PC-9 (cell line): ENCODE data around the gene IZUMO2. TPM values are rescaled to one million over a fixed set of nuclear protein-coding genes. Genes with fewer than 3 reads are reported as not detected.

Source experiments
- Bru-seq: library from RNA; stranded (reverse); fragments of 400-500 nt; gene quantifications from one replicate; lab custom pipeline; 2021; lab: Mats Ljungman, UMichigan
- BruChase-seq, 2 experiments: library from RNA; stranded (reverse); fragments of 400-500 nt; gene quantifications; one replicate each; lab custom pipeline; 2021; lab: Mats Ljungman, UMichigan
- BruUV-seq: library from RNA; stranded (reverse); fragments of 400-500 nt; replicated peaks from 2 replicates; lab custom pipeline; 2021; lab: Mats Ljungman, UMichigan
- CTCF ChIA-PET: fragments of 300-600 bp; sonication (Branson Sonifier 250); formaldehyde crosslinking; loops from one replicate; lab custom pipeline; 2022; ENCODE audit warnings: antibody characterized with exemption; lab: Charles Lee
- POLR2A ChIA-PET: fragments of 300-600 bp; sonication (Branson Sonifier 250); formaldehyde crosslinking; loops from one replicate; lab custom pipeline; 2022; ENCODE audit warnings: antibody characterized with exemption; ENCODE audit not compliant: unreplicated experiment; lab: Charles Lee
- DNase-seq, 2 experiments: peaks; one replicate each; pipeline versions ENCODE4 v3.0.0 to v3.0.0-alpha.2; 2015 to 2022; ENCODE audit warnings: mixed read lengths in 1 of 2
- H2AFZ ChIP-seq: fragments of 200-600 bp; sonication (generic); 2 replicates; pipeline ENCODE4 v1.8.1; 2017; ENCODE audit warnings: antibody characterized with exemption
- H3F3A ChIP-seq: fragments of 200-600 bp; sonication (generic); 2 replicates; pipeline ENCODE4 v1.8.1; 2017; ENCODE audit warnings: antibody characterized with exemption, mild to moderate bottlenecking, low read depth; ENCODE audit not compliant: insufficient read depth
- H3K27ac ChIP-seq: fragments of 200-600 bp; sonication (generic); 2 replicates; pipeline ENCODE4 v1.6.1; 2016; ENCODE audit warnings: mixed run types
- H3K27me3 ChIP-seq: fragments of 200-600 bp; sonication (generic); 2 replicates; pipeline ENCODE4 v1.6.1; 2016; ENCODE audit warnings: low read depth, mixed run types; ENCODE audit not compliant: insufficient read depth
- H3K36me3 ChIP-seq: fragments of 200-600 bp; sonication (generic); 2 replicates; pipeline ENCODE4 v1.6.1; 2016; ENCODE audit warnings: low read depth, mixed run types
- H3K4me1 ChIP-seq: fragments of 200-600 bp; sonication (generic); replicated peaks from 2 replicates; pipeline ENCODE4 v1.6.1; 2016; ENCODE audit warnings: mixed run types; ENCODE audit not compliant: insufficient read depth
- H3K4me2 ChIP-seq: fragments of 200-600 bp; sonication (generic); 2 replicates; pipeline ENCODE4 v1.6.1; 2017; ENCODE audit warnings: mixed run types
- H3K4me3 ChIP-seq: fragments of 200-600 bp; sonication (generic); 2 replicates; pipeline ENCODE4 v1.6.1; 2016; ENCODE audit warnings: mixed run types
- H3K79me2 ChIP-seq: fragments of 200-600 bp; sonication (generic); 2 replicates; pipeline ENCODE4 v1.6.1; 2017; ENCODE audit warnings: low read depth, mixed run types
- H3K9me2 ChIP-seq: fragments of 200-600 bp; sonication (generic); 2 replicates; pipeline ENCODE4 v1.8.1; 2017; ENCODE audit warnings: mild to moderate bottlenecking; ENCODE audit not compliant: insufficient read depth
- H3K9me3 ChIP-seq: fragments of 200-600 bp; sonication (generic); 2 replicates; pipeline ENCODE4 v1.8.1; 2016; ENCODE audit warnings: low read depth; ENCODE audit not compliant: insufficient read depth
- H4K20me1 ChIP-seq: fragments of 200-600 bp; sonication (generic); 2 replicates; pipeline ENCODE4 v1.8.1; 2017; ENCODE audit not compliant: insufficient read depth
- EZH2 ChIP-seq: fragments of 200-600 bp; sonication (generic); IDR thresholded peaks from 2 replicates; pipeline ENCODE4 v1.8.0; 2017; ENCODE audit warnings: antibody characterized with exemption, low read depth
- intact Hi-C: fragments of 100-400 bp; cut with micrococcal nuclease; formaldehyde crosslinking; loops from one replicate; pipeline ENCODE4 v1.10.0; 2022; ENCODE audit not compliant: unreplicated experiment
- long read RNA-seq: library from polyadenylated mRNA; stranded (forward); transcript quantifications from one replicate; pipeline ENCODE4 v2.0.0, GENCODE V29; 2022
- total RNA-seq: library from RNA; stranded (reverse); gene quantifications from 2 replicates; pipeline ENCODE4 v1.2.3, GENCODE V29; 2021
- TF ChIP-seq, protein P1 (sequence below): fragments of 200-600 bp; sonication (generic); conservative IDR thresholded peaks from 2 replicates; pipeline ENCODE4 v1.6.1; 2017; ENCODE audit warnings: mixed run types, antibody characterized with exemption, mild to moderate bottlenecking, moderate library complexity

The IZUMO2 gene
- total RNA-seq = not detected in 2 replicates
- Bru-seq, nascent RNA = percentile 7 among the genes with signal in this experiment
- percentile 43 among the genes with signal in this experiment for BruChase-seq, experiment 1, labeled RNA remaining after a 2-hour chase
- percentile 15 among the genes with signal in this experiment for BruChase-seq, experiment 2, labeled RNA remaining after a 6-hour chase
- long read RNA-seq = 0 reads

DNA sequence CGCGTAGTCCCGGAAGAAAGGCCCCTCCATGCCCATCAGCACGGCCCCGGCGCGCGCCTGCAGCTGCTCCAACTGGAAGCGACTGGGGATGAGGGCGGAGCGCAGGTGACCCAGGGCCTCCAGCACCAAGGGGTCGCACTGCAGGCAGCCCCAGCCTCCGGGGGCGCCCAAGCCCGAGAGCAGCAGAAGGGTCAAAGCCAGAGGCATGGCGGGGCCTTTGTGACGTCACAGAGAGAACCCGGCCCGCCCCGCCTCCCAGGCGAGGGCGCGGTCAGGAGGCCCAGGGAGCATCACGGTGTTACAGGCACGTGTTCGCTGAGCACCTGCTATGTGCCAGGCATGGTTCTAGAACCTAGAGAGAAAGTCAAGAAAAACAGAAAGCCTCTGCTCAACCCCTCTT lies at the start of gene IZUMO2:
TSS of gene IZUMO2 (minus strand) at position 294 of the 400 bp plus-strand sequence. CDS start at position 207, 87 bp downstream.
- peaks cover 10% of the 10 kb centered on the region for H3K27me3 ChIP-seq
- H3K9me3 ChIP-seq = 0 out of 2 replicates have a peak, but pooled peaks cover 3% of the 10 kb centered on the region
- ChIA-PET CTCF (no interaction called here), POLR2A (no interaction called here)
- peaks cover 28% of the 10 kb centered on the region for H3F3A ChIP-seq
- H3K4me2 ChIP-seq = no peak within 1 kb of the TSS
- intact Hi-C loops = no loop called here
- no peak within 1 kb of the TSS for H3K27ac ChIP-seq
- H3K79me2 ChIP-seq = no peaks in the 10 kb centered on the region
- H3K4me1 ChIP-seq = peaks cover 36% of the 10 kb centered on the region
- BruUV-seq = no TSS peak
- H3K9me2 ChIP-seq = no peaks in the 10 kb centered on the region
- no peaks in the 10 kb centered on the region for H3K36me3 ChIP-seq
- no peak for DNase-seq
- no peak for TF ChIP-seq EZH2
- TF ChIP-seq, protein P1, sequence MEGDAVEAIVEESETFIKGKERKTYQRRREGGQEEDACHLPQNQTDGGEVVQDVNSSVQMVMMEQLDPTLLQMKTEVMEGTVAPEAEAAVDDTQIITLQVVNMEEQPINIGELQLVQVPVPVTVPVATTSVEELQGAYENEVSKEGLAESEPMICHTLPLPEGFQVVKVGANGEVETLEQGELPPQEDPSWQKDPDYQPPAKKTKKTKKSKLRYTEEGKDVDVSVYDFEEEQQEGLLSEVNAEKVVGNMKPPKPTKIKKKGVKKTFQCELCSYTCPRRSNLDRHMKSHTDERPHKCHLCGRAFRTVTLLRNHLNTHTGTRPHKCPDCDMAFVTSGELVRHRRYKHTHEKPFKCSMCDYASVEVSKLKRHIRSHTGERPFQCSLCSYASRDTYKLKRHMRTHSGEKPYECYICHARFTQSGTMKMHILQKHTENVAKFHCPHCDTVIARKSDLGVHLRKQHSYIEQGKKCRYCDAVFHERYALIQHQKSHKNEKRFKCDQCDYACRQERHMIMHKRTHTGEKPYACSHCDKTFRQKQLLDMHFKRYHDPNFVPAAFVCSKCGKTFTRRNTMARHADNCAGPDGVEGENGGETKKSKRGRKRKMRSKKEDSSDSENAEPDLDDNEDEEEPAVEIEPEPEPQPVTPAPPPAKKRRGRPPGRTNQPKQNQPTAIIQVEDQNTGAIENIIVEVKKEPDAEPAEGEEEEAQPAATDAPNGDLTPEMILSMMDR = no peak
- no peak within 1 kb of the TSS for H2AFZ ChIP-seq
- no peak within 1 kb of the TSS for H3K4me3 ChIP-seq
- H4K20me1 ChIP-seq = no peaks in the 10 kb centered on the region

DNA sequence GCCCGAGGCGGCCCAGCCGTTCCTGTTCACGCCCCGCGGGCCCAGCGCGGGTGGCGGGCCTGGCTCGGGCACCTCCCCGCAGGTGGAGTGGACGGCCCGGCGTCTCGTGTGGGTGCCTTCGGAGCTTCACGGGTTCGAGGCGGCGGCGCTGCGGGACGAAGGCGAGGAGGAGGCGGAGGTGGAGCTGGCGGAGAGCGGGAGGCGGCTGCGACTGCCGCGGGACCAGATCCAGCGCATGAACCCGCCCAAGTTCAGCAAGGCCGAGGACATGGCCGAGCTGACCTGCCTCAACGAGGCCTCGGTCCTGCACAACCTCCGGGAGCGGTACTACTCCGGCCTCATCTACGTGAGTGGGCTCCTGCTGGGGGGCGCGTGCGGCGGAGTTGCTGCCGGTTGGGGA lies 47.3 kb upstream of the IZUMO2 start:
- intact Hi-C loops = no loop called here
- Histone ChIP-seq H4K20me1 (no peaks in the 10 kb centered on the region), H3K36me3 (peaks cover 20% of the 10 kb centered on the region), H3K4me3 (no peak overlapping the region), H3F3A (peaks cover 24% of the 10 kb centered on the region), H3K4me1 (peaks cover 26% of the 10 kb centered on the region), H3K27ac (no peak overlapping the region), H3K27me3 (no peaks in the 10 kb centered on the region), H3K79me2 (peaks cover 22% of the 10 kb centered on the region), H3K4me2 (no peak overlapping the region), H2AFZ (no peak overlapping the region), H3K9me2 (no peaks in the 10 kb centered on the region), H3K9me3 (peaks cover 6% of the 10 kb centered on the region; the same call in 1 of the 2 replicates)
- ChIA-PET POLR2A (interaction anchor here (0.6 kb wide), 1 partner anchor 144 kb away, joined by 8 read pairs; no protein-coding TSS in a partner anchor), CTCF (no interaction called here)
- no peak for DNase-seq
- BruUV-seq = no TSS peak
- TF ChIP-seq, protein P1 = no peak
- TF ChIP-seq EZH2 = no peak

DNA sequence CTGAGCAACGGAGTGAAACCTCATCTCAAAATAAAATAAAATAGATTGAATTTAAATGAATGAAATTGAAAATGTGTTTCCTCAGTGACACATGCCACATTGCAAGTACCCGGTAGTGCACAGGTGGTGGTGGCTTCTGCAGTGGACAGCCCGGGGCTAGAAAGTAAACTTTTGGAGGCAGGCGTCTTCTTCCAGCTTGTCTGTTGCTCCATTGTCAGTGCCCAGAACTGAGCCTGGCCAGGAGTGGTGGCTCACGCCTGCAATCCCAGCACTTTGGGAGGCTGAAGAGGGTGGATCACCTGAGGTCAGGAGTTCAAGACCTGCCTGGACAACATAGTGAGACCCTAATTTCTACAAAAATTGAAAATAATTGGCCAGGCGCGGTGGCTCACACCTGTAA lies 46.0 kb upstream of the IZUMO2 start:
- intact Hi-C loops = no loop called here
- ChIA-PET POLR2A (no interaction called here), CTCF (no interaction called here)
- H2AFZ ChIP-seq = no peak overlapping the region
- H3K4me2 ChIP-seq = no peak overlapping the region
- TF ChIP-seq, protein P1 = no peak
- no peak for TF ChIP-seq EZH2
- DNase-seq = no peak
- H3K4me3 ChIP-seq = no peak overlapping the region
- no TSS peak for BruUV-seq
- peaks cover 6% of the 10 kb centered on the region; the same call in 1 of the 2 replicates for H3K9me3 ChIP-seq
- peaks cover 20% of the 10 kb centered on the region for H3K36me3 ChIP-seq
- H3K4me1 ChIP-seq = peaks cover 29% of the 10 kb centered on the region
- no peak overlapping the region for H3K27ac ChIP-seq
- H3K79me2 ChIP-seq = peaks cover 30% of the 10 kb centered on the region
- H4K20me1 ChIP-seq = no peaks in the 10 kb centered on the region
- no peaks in the 10 kb centered on the region for H3K27me3 ChIP-seq
- H3F3A ChIP-seq = peaks cover 27% of the 10 kb centered on the region
- no peaks in the 10 kb centered on the region for H3K9me2 ChIP-seq
